HG02571 (cell line): ENCODE measurements around the gene EPB41.
"Not testable (repeated sequence)": the region's sequence is repeated elsewhere in the genome, so short reads cannot be mapped to it uniquely, and the experiment has no call there.

Source experiments
- ATAC-seq: cut with Tn5 transposase; IDR thresholded peaks from one replicate; pipeline ENCODE4 v1.9.1; 2021; ENCODE audit warnings: mild to moderate bottlenecking, moderate library complexity; ENCODE audit not compliant: unreplicated experiment

EPB41 gene

GRCh38 chr1:29124366-29125236 is 210.2 kb downstream of the EPB41 start:
- no peak for ATAC-seq

- ATAC-seq: no peak
Measured at GRCh38 chr1:29125237-29125641, 210.9 kb downstream of the EPB41 start.

- ATAC-seq: no peak
Measured at GRCh38 chr1:29125788-29126187, 211.4 kb downstream of the EPB41 start.

- no peak for ATAC-seq
Measured at GRCh38 chr1:29126198-29126597, 211.8 kb downstream of the EPB41 start.

GRCh38 chr1:29128739-29129138 is 214.4 kb downstream of the EPB41 start:
- no peak for ATAC-seq

- no peak for ATAC-seq
Measured at GRCh38 chr1:29129916-29130315, 215.5 kb downstream of the EPB41 start.

GRCh38 chr1:29131056-29131455 is 216.7 kb downstream of the EPB41 start:
- not testable (repeated sequence) for ATAC-seq

- ATAC-seq: no peak
Measured at GRCh38 chr1:29133861-29134694, 219.7 kb downstream of the EPB41 start.

- no peak for ATAC-seq
Measured at GRCh38 chr1:29134695-29135028, 220.3 kb downstream of the EPB41 start.

- ATAC-seq: no peak
Measured at GRCh38 chr1:29136391-29136915, 222.1 kb downstream of the EPB41 start.

- no peak for ATAC-seq
Measured at GRCh38 chr1:29142714-29143113, 228.3 kb downstream of the EPB41 start.

- ATAC-seq: no peak
Measured at GRCh38 chr1:29144178-29144577, 229.8 kb downstream of the EPB41 start.

GRCh38 chr1:29145739-29146437 is 231.5 kb downstream of the EPB41 start:
- ATAC-seq: no peak

- ATAC-seq: no peak
Measured at GRCh38 chr1:29148656-29149491, 234.5 kb downstream of the EPB41 start.

GRCh38 chr1:29150346-29150745 is 236.0 kb downstream of the EPB41 start:
- ATAC-seq: not testable (repeated sequence)

- no peak for ATAC-seq
Measured at GRCh38 chr1:29152046-29152805, 237.9 kb downstream of the EPB41 start.

- no peak for ATAC-seq
Measured at GRCh38 chr1:29156543-29157268, 242.3 kb downstream of the EPB41 start.

- no peak for ATAC-seq
Measured at GRCh38 chr1:29157269-29157601, 242.9 kb downstream of the EPB41 start.

GRCh38 chr1:29159773-29160172 is 245.4 kb downstream of the EPB41 start:
- no peak for ATAC-seq
